ENCODE data around the gene ABCA1.
"Not testable (repeated sequence)": the region's sequence is repeated elsewhere in the genome, so short reads cannot be mapped to it uniquely, and the experiment has no call there.

ABCA1 gene

GRCh38 chr9:104941597-104941996 lies 13.6 kb upstream of the ABCA1 start:
- H3K79me2 ChIP-seq (ENCODE audit: low read length), result no peaks in the 10 kb centered on the region
- H3K4me1 ChIP-seq (ENCODE audit: low read length), result no peaks in the 10 kb centered on the region
- H3K4me2 ChIP-seq (ENCODE audit: low read length), result no peak overlapping the region
- TF ChIP-seq CTCF (IDR thresholded peaks at IDR 0.05; ENCODE audit: low read depth, low read length) (no peak), EZH2phosphoT487 (IDR thresholded peaks at IDR 0.05; ENCODE audit: low read depth) (no peak)
- no peaks in the 10 kb centered on the region for H3K27me3 ChIP-seq (ENCODE audit: low read depth, low read length)
- no peak overlapping the region for H3K4me3 ChIP-seq (ENCODE audit: low read length)
- no peaks in the 10 kb centered on the region for H4K20me1 ChIP-seq (ENCODE audit: insufficient read depth, low read length)
- H3K9me3 ChIP-seq (ENCODE audit: insufficient read depth, low read length), result no peaks in the 10 kb centered on the region
- H3K36me3 ChIP-seq (replicated peaks; ENCODE audit: low read depth, low read length), result no peaks in the 10 kb centered on the region
- H3K9ac ChIP-seq (ENCODE audit: low read length), result no peak overlapping the region
- no peak overlapping the region for H3K27ac ChIP-seq (ENCODE audit: low read length)
- H2AFZ ChIP-seq (ENCODE audit: low read depth, low read length), result no peak overlapping the region

GRCh38 chr9:104936291-104936690 lies 8.3 kb upstream of the ABCA1 start:
- Histone ChIP-seq H3K9me3 (ENCODE audit: insufficient read depth, low read length) (no peaks in the 10 kb centered on the region), H4K20me1 (ENCODE audit: insufficient read depth, low read length) (no peaks in the 10 kb centered on the region), H2AFZ (ENCODE audit: low read depth, low read length) (no peak overlapping the region), H3K27me3 (ENCODE audit: low read depth, low read length) (no peaks in the 10 kb centered on the region), H3K79me2 (ENCODE audit: low read length) (no peaks in the 10 kb centered on the region), H3K27ac (ENCODE audit: low read length) (no peak overlapping the region), H3K4me3 (ENCODE audit: low read length) (no peak overlapping the region), H3K36me3 (replicated peaks; ENCODE audit: low read depth, low read length) (no peaks in the 10 kb centered on the region), H3K4me1 (ENCODE audit: low read length) (peaks cover 5% of the 10 kb centered on the region), H3K4me2 (ENCODE audit: low read length) (no peak overlapping the region), H3K9ac (ENCODE audit: low read length) (no peak overlapping the region)
- TF ChIP-seq EZH2phosphoT487 (IDR thresholded peaks at IDR 0.05; ENCODE audit: low read depth), result no peak
- TF ChIP-seq CTCF (IDR thresholded peaks at IDR 0.05; ENCODE audit: low read depth, low read length), result no peak

DNA sequence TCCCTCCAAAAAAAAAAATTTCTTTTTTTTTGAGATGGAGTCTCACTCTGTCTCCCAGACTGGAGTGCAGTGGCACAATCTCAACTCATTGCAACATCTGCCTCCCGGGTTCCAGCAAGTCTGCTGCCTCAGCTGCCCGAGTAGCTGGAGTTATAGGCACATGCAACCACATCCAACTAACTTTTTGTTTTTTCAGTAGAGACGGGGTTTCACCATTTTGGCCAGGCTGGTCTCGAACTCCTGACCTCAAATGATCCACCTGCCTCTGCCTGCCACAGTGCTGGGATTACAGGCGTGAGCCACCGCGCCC lies 7.5 kb upstream of the ABCA1 start:
- H2AFZ ChIP-seq (ENCODE audit: low read depth, low read length); H3K36me3 ChIP-seq (replicated peaks; ENCODE audit: low read depth, low read length); H3K79me2 ChIP-seq (ENCODE audit: low read length); H3K27ac ChIP-seq (ENCODE audit: low read length); H3K4me1 ChIP-seq (ENCODE audit: low read length); H4K20me1 ChIP-seq (ENCODE audit: insufficient read depth, low read length); H3K9ac ChIP-seq (ENCODE audit: low read length); H3K9me3 ChIP-seq (ENCODE audit: insufficient read depth, low read length); H3K4me3 ChIP-seq (ENCODE audit: low read length); H3K4me2 ChIP-seq (ENCODE audit: low read length); H3K27me3 ChIP-seq (ENCODE audit: low read depth, low read length): not testable (repeated sequence)

GRCh38 chr9:104934691-104935500 lies 6.9 kb upstream of the ABCA1 start:
- no peak overlapping the region for H3K9ac ChIP-seq (ENCODE audit: low read length)

DNA sequence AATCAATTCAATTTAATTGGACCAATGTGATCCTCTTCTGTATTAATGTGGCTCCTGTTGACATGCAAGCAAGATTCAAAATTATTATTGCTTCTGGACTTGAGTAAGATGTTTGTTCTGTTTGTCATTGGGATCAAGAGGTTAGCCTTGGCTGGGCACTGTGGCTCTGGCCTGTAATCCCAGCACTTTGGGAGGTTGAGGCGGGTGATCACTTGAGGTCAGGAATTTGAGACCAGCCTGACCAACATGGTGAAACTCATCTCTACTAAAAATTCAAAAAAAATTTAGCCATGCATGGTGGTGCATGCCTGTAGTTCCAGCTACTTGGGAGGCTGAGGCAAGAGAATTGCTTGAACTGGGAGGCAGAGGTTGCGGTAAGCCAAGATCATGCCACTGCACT lies 5.1 kb upstream of the ABCA1 start:
- not testable (repeated sequence) for H3K4me2 ChIP-seq (ENCODE audit: low read length); H2AFZ ChIP-seq (ENCODE audit: low read depth, low read length); H3K9ac ChIP-seq (ENCODE audit: low read length); H3K4me1 ChIP-seq (ENCODE audit: low read length); H3K27me3 ChIP-seq (ENCODE audit: low read depth, low read length); H3K9me3 ChIP-seq (ENCODE audit: insufficient read depth, low read length); H3K36me3 ChIP-seq (replicated peaks; ENCODE audit: low read depth, low read length); H4K20me1 ChIP-seq (ENCODE audit: insufficient read depth, low read length); H3K27ac ChIP-seq (ENCODE audit: low read length); H3K79me2 ChIP-seq (ENCODE audit: low read length); H3K4me3 ChIP-seq (ENCODE audit: low read length)

More at GRCh38 chr9:104934691-104935500, 6.9 kb upstream of the ABCA1 start:
- H2AFZ ChIP-seq (ENCODE audit: low read depth, low read length), result no peak overlapping the region
- no peak overlapping the region for H3K4me2 ChIP-seq (ENCODE audit: low read length)
- no peaks in the 10 kb centered on the region for H4K20me1 ChIP-seq (ENCODE audit: insufficient read depth, low read length)
- peaks cover 5% of the 10 kb centered on the region for H3K4me1 ChIP-seq (ENCODE audit: low read length)
- no peaks in the 10 kb centered on the region for H3K36me3 ChIP-seq (replicated peaks; ENCODE audit: low read depth, low read length)
- no peaks in the 10 kb centered on the region for H3K27me3 ChIP-seq (ENCODE audit: low read depth, low read length)
- H3K9me3 ChIP-seq (ENCODE audit: insufficient read depth, low read length), result no peaks in the 10 kb centered on the region
- no peak overlapping the region for H3K4me3 ChIP-seq (ENCODE audit: low read length)
- TF ChIP-seq EZH2phosphoT487 (IDR thresholded peaks at IDR 0.05; ENCODE audit: low read depth) (no peak), CTCF (IDR thresholded peaks at IDR 0.05; ENCODE audit: low read depth, low read length) (no peak)
- H3K27ac ChIP-seq (ENCODE audit: low read length), result no peak overlapping the region
- H3K79me2 ChIP-seq (ENCODE audit: low read length), result no peaks in the 10 kb centered on the region

Data from OCI-LY3 (cell line).